DOHH2 (cell line): ENCODE measurements around the gene LRMDA.

Experiments used
- H3F3A ChIP-seq: fragments of 200-600 bp; sonication (generic), shearing (Covaris generic); 2 replicates; pipeline ENCODE4 v1.6.0; 2016; ENCODE audit warnings: antibody characterized with exemption, mild to moderate bottlenecking; ENCODE audit not compliant: control insufficient read depth, insufficient read depth
- H3K27ac ChIP-seq: fragments of 200-600 bp; sonication (generic); 2 replicates; pipeline ENCODE4 v1.5.1; 2014; ENCODE audit warnings: low read depth, mild to moderate bottlenecking, low read length, moderate library complexity
- H3K27me3 ChIP-seq: fragments of 200-600 bp; sonication (generic); 2 replicates; pipeline ENCODE4 v1.6.1; 2014; ENCODE audit warnings: mild to moderate bottlenecking, low read length, mixed read lengths; ENCODE audit not compliant: control insufficient read depth
- H3K36me3 ChIP-seq: fragments of 200-600 bp; sonication (generic); 2 replicates; pipeline ENCODE4 v1.6.1; 2014; ENCODE audit warnings: mild to moderate bottlenecking, low read length, moderate library complexity, mixed read lengths; ENCODE audit not compliant: control insufficient read depth
- H3K4me1 ChIP-seq: fragments of 200-600 bp; sonication (generic); 2 replicates; pipeline ENCODE4 v1.6.1; 2014; ENCODE audit warnings: mild to moderate bottlenecking, low read length, mixed read lengths; ENCODE audit not compliant: control insufficient read depth
- H3K4me2 ChIP-seq: fragments of 200-600 bp; sonication (generic); 2 replicates; pipeline ENCODE4 v1.6.0; 2014; ENCODE audit warnings: mild to moderate bottlenecking, low read length, moderate library complexity
- H3K4me3 ChIP-seq: fragments of 200-600 bp; sonication (generic); 2 replicates; pipeline ENCODE4 v1.5.1; 2014; ENCODE audit warnings: mild to moderate bottlenecking, low read length, mixed read lengths
- H3K79me2 ChIP-seq: fragments of 200-600 bp; sonication (generic); 2 replicates; pipeline ENCODE4 v1.6.1; 2014; ENCODE audit warnings: mild to moderate bottlenecking, low read length, mixed read lengths; ENCODE audit not compliant: control insufficient read depth
- H3K9me2 ChIP-seq: fragments of 200-600 bp; sonication (generic); replicated peaks from 2 replicates; pipeline ENCODE4 v1.6.1; 2014; ENCODE audit warnings: mild to moderate bottlenecking, low read length, mixed read lengths; ENCODE audit not compliant: control insufficient read depth
- H3K9me3 ChIP-seq: fragments of 200-600 bp; sonication (generic); 2 replicates; pipeline ENCODE4 v1.6.1; 2014; ENCODE audit warnings: antibody characterized with exemption, low read length, mixed read lengths; ENCODE audit not compliant: control insufficient read depth, insufficient read depth
- H4K20me1 ChIP-seq: fragments of 200-600 bp; sonication (generic); 2 replicates; pipeline ENCODE4 v1.6.0; 2014; ENCODE audit warnings: low read depth, mild to moderate bottlenecking, antibody characterized with exemption, low read length, moderate library complexity; ENCODE audit not compliant: control insufficient read depth, insufficient read depth
- CTCF ChIP-seq: fragments of 200-600 bp; sonication (generic); IDR thresholded peaks from one replicate; pipeline ENCODE4 v1.5.1; 2014; ENCODE audit warnings: antibody characterized with exemption, mild to moderate bottlenecking, low read depth, low read length; ENCODE audit not compliant: poor library complexity, severe bottlenecking
- EZH2phosphoT487 ChIP-seq: fragments of 200-600 bp; sonication (generic); IDR thresholded peaks from 2 replicates; pipeline ENCODE4 v1.6.1; 2017; ENCODE audit warnings: borderline replicate concordance, mild to moderate bottlenecking, antibody characterized with exemption, low read length, moderate library complexity, mixed read lengths

Gene LRMDA

GRCh38 chr10:75640381-75640780 is 209.0 kb downstream of the LRMDA start:
- H3K9me3 ChIP-seq = no peaks in the 10 kb centered on the region
- H3K27me3 ChIP-seq = peaks cover 4% of the 10 kb centered on the region; the same call in 1 of the 2 replicates
- TF ChIP-seq CTCF = no peak
- no peak for TF ChIP-seq EZH2phosphoT487
- H3K4me1 ChIP-seq = no peaks in the 10 kb centered on the region
- no peak overlapping the region for H3K4me3 ChIP-seq
- H3K79me2 ChIP-seq = no peaks in the 10 kb centered on the region
- H3F3A ChIP-seq = no peaks in the 10 kb centered on the region
- no peaks in the 10 kb centered on the region for H3K9me2 ChIP-seq
- H3K36me3 ChIP-seq = no peaks in the 10 kb centered on the region
- no peaks in the 10 kb centered on the region for H4K20me1 ChIP-seq
- H3K4me2 ChIP-seq = no peak overlapping the region
- H3K27ac ChIP-seq = no peak overlapping the region

DNA sequence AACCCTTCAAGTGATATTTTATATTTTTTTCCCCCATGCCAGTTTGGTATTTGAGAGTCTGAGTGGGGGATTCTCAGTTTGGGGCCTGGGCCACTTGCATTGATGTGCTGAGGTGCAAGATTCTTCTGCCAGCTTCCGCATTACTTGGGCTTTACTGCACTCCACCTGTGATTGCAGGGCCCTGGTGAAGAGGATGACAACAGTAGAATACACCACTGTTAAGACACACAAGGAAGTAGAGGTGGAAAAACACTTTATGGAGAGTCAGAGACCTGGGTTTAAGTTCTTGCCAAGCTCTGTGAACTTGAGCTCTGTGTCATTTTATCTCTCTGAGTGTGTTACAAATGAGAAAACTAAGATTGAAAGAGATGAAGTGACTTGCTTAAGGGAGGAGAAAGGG is 209.4 kb downstream of the LRMDA start:
- no peak overlapping the region for H3K27ac ChIP-seq
- no peak overlapping the region for H3K4me2 ChIP-seq
- H3K4me3 ChIP-seq = no peak overlapping the region
- no peaks in the 10 kb centered on the region for H3K9me3 ChIP-seq
- H3K4me1 ChIP-seq = no peaks in the 10 kb centered on the region
- no peaks in the 10 kb centered on the region for H3K79me2 ChIP-seq
- H4K20me1 ChIP-seq = no peaks in the 10 kb centered on the region
- peaks cover 4% of the 10 kb centered on the region; the same call in 1 of the 2 replicates for H3K27me3 ChIP-seq
- no peaks in the 10 kb centered on the region for H3F3A ChIP-seq
- no peaks in the 10 kb centered on the region for H3K9me2 ChIP-seq
- no peak for TF ChIP-seq EZH2phosphoT487
- no peak for TF ChIP-seq CTCF
- H3K36me3 ChIP-seq = no peaks in the 10 kb centered on the region

DNA sequence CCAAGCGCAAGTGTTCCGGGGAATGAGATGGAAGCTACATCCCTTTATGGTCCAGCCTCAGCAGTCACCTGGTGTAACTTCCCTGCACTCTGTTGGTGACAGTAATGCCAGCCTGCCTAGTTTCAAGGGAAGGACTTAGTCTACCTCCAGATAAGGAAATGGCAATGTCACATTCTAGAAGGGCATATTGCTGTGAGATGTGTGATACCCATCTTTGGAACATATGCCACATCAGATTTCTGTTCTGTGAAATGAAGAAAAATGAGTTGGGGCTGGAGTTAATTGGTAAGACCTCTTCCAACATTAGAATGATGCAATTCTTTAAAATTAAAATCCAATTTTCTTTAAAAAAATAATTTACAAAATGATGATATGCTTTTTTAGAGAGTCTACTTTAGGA is 212.0 kb downstream of the LRMDA start:
- TF ChIP-seq CTCF (no peak), EZH2phosphoT487 (no peak)
- H3K9me3 ChIP-seq = no peaks in the 10 kb centered on the region
- no peak overlapping the region for H3K4me2 ChIP-seq
- H3K27me3 ChIP-seq = peaks cover 4% of the 10 kb centered on the region; the same call in 1 of the 2 replicates
- H3K4me1 ChIP-seq = no peaks in the 10 kb centered on the region
- H3K79me2 ChIP-seq = no peaks in the 10 kb centered on the region
- H3K27ac ChIP-seq = no peak overlapping the region
- H4K20me1 ChIP-seq = no peaks in the 10 kb centered on the region
- H3K4me3 ChIP-seq = no peak overlapping the region
- no peaks in the 10 kb centered on the region for H3K9me2 ChIP-seq
- H3K36me3 ChIP-seq = no peaks in the 10 kb centered on the region
- H3F3A ChIP-seq = no peaks in the 10 kb centered on the region
